AG04449 (cell line): ENCODE results near the gene RCBTB2.

Experiments
- CTCF ChIA-PET: fragments of 350-600 bp; formaldehyde crosslinking; extraction: SDS; loops from one replicate; lab custom pipeline; 2021; ENCODE audit warnings: antibody characterized with exemption; lab: Yijun Ruan, JAX
- POLR2A ChIA-PET: fragments of 400-600, 350-600 bp; formaldehyde crosslinking; extraction: SDS; loops from one replicate; lab custom pipeline; 2020; ENCODE audit warnings: antibody characterized with exemption, inconsistent platforms; lab: Yijun Ruan, JAX
- DNase-seq: peaks from one replicate; pipeline ENCODE4 v3.0.0-alpha.2; 2010; ENCODE audit warnings: low read depth, low spot score
- H3K4me3 ChIP-seq: 2 replicates; pipeline ENCODE4 v1.5.1; 2011; ENCODE audit warnings: low read depth, mild to moderate bottlenecking, control low read depth, low read length
- CTCF ChIP-seq: IDR thresholded peaks from one replicate; pipeline ENCODE4 v1.5.1; 2011; ENCODE audit warnings: mild to moderate bottlenecking, moderate library complexity, low read length, control low read depth, inconsistent platforms; ENCODE audit not compliant: insufficient read depth; ENCODE audit errors: missing control alignments

RCBTB2 gene

GRCh38 chr13:48448959-48449614 lies 83.8 kb downstream of the RCBTB2 start:
- TF ChIP-seq CTCF = no peak
- ChIA-PET POLR2A (no interaction called here), CTCF (interaction anchor here (0.8 to 0.9 kb wide), 2 partner anchors 17 to 38 kb away, joined by 3 to 4 read pairs; no protein-coding TSS in a partner anchor)
- H3K4me3 ChIP-seq = no peak overlapping the region
- no peak for DNase-seq

- CTCF ChIA-PET = interaction anchor here (0.8 to 0.9 kb wide), 2 partner anchors 16 to 38 kb away, joined by 3 to 4 read pairs; no protein-coding TSS in a partner anchor
- no peak for DNase-seq
- no peak overlapping the region for H3K4me3 ChIP-seq
- POLR2A ChIA-PET = no interaction called here
- TF ChIP-seq CTCF = no peak
These were observed 84.5 kb downstream of the RCBTB2 start for GRCh38 chr13:48448285-48448958.

GRCh38 chr13:48446464-48446863 lies 86.4 kb downstream of the RCBTB2 start:
- no peak for DNase-seq
- ChIA-PET POLR2A (no interaction called here), CTCF (no interaction called here)
- TF ChIP-seq CTCF = no peak
- H3K4me3 ChIP-seq = no peak overlapping the region

GRCh38 chr13:48443442-48444208 lies 89.3 kb downstream of the RCBTB2 start:
- DNase-seq = no peak
- ChIA-PET CTCF (no interaction called here), POLR2A (interaction anchor here (0.6 kb wide), 1 partner anchor 13 kb away, joined by 4 read pairs; no protein-coding TSS in a partner anchor)
- no peak for TF ChIP-seq CTCF
- H3K4me3 ChIP-seq = no peak overlapping the region
